Cardiac muscle cell (in vitro differentiated cells and primary cell): ENCODE results near the gene SERPINB13. TPM values are rescaled to one million over a fixed set of nuclear protein-coding genes. Genes with fewer than 3 reads are reported as not detected.

ENCODE experiments used
- DNase-seq, 2 donors: peaks; one replicate each; pipeline versions ENCODE4 v3.0.0 to v3.0.0-alpha.2; 2010 to 2017; ENCODE audit warnings: low read depth in 1 of 2, low spot score in 1 of 2
- H3K27ac ChIP-seq: fragments of 200-600 bp; sonication (generic); 2 replicates; pipeline ENCODE4 v1.5.1; 2016
- H3K27me3 ChIP-seq: fragments of 200-600 bp; sonication (generic); 2 replicates; pipeline ENCODE4 v1.6.0; 2016; ENCODE audit warnings: control low read depth
- H3K36me3 ChIP-seq: fragments of 200-600 bp; sonication (generic); 2 replicates; pipeline ENCODE4 v1.5.1; 2016; ENCODE audit warnings: control low read depth
- H3K4me1 ChIP-seq: fragments of 200-600 bp; sonication (generic); 2 replicates; pipeline ENCODE4 v1.8.1; 2017; ENCODE audit warnings: low read depth, mild to moderate bottlenecking, mixed run types
- H3K4me3 ChIP-seq: fragments of 200-600 bp; sonication (generic); 2 replicates; pipeline ENCODE4 v1.5.1; 2016; ENCODE audit warnings: mild to moderate bottlenecking
- H3K9me3 ChIP-seq: fragments of 200-600 bp; sonication (generic); 2 replicates; pipeline ENCODE4 v1.5.1; 2017; ENCODE audit warnings: low read depth, mild to moderate bottlenecking, control low read depth
- polyA plus RNA-seq: library from polyadenylated mRNA; unstranded; fragments of >200 nt; fragmentation: Nextera tagmentation; extraction: Ambion mirVana; gene quantifications from 2 replicates; pipeline ENCODE4 v1.2.1, GENCODE V29; 2016
- total RNA-seq: library from RNA; depleted of rRNA; stranded (reverse); fragments of >200 nt; gene quantifications from 2 replicates; pipeline ENCODE4 v1.2.3, GENCODE V29; 2016
- TF ChIP-seq, protein P1 (sequence below): IDR thresholded peaks from 2 replicates; pipeline ENCODE4 v1.5.1; 2012; ENCODE audit warnings: low read depth, mild to moderate bottlenecking, low read length

The SERPINB13 gene
- total and polyA plus RNA-seq, 2 experiments from 2014 or later = not detected

DNA sequence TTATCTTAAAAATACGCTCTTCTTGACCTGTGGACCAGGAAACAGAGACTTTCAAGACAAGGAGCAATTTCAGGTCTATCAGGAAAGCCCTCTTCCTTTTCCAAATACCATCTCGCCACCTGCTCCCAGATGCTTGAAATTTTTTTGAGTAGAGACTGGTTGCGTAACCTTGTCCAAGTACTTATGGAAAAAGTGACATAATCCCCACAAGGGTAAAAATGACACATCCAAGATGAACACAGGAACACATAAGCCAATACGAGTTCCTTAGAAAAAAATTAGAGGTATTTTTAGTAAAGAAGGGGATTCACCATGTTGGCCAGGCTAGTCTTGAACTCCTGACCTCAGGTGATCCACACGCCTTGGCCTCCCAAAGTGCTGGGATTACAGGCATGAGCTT, 1.8 kb downstream of the SERPINB13 start:
- H3K27me3 ChIP-seq = no peaks in the 10 kb centered on the region
- H3K4me3 ChIP-seq = no peak overlapping the region
- no peak for DNase-seq
- H3K9me3 ChIP-seq = no peaks in the 10 kb centered on the region
- H3K36me3 ChIP-seq = no peaks in the 10 kb centered on the region
- H3K4me1 ChIP-seq = no peaks in the 10 kb centered on the region
- TF ChIP-seq, protein P1, sequence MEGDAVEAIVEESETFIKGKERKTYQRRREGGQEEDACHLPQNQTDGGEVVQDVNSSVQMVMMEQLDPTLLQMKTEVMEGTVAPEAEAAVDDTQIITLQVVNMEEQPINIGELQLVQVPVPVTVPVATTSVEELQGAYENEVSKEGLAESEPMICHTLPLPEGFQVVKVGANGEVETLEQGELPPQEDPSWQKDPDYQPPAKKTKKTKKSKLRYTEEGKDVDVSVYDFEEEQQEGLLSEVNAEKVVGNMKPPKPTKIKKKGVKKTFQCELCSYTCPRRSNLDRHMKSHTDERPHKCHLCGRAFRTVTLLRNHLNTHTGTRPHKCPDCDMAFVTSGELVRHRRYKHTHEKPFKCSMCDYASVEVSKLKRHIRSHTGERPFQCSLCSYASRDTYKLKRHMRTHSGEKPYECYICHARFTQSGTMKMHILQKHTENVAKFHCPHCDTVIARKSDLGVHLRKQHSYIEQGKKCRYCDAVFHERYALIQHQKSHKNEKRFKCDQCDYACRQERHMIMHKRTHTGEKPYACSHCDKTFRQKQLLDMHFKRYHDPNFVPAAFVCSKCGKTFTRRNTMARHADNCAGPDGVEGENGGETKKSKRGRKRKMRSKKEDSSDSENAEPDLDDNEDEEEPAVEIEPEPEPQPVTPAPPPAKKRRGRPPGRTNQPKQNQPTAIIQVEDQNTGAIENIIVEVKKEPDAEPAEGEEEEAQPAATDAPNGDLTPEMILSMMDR = no peak
- no peak overlapping the region for H3K27ac ChIP-seq

DNA sequence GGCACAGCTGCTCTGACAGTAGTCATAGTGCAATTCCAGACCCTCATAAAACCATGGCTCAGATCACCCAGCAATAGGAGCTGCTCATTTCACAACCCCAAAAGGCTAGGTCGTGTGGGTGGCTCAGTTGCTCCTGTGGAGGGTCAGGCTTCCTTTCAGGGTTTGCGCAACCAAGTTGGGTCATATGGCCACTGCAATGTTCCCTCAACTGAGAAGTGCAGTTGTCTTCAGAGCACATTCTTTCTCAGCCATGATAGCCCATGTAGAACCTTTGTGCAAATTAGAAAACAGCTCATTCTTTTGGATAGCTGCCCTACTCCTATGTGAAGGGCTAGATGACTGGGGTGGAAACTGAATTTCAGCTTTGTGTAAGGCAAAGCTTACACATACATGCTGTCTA, 3.2 kb downstream of the SERPINB13 start:
- H3K9me3 ChIP-seq = no peaks in the 10 kb centered on the region
- TF ChIP-seq, protein P1 = no peak
- no peaks in the 10 kb centered on the region for H3K36me3 ChIP-seq
- H3K4me1 ChIP-seq = no peaks in the 10 kb centered on the region
- H3K4me3 ChIP-seq = no peak overlapping the region
- DNase-seq = peak in 1 of 2 donors; percentile 7
- H3K27me3 ChIP-seq = no peaks in the 10 kb centered on the region
- H3K27ac ChIP-seq = no peak overlapping the region

DNA sequence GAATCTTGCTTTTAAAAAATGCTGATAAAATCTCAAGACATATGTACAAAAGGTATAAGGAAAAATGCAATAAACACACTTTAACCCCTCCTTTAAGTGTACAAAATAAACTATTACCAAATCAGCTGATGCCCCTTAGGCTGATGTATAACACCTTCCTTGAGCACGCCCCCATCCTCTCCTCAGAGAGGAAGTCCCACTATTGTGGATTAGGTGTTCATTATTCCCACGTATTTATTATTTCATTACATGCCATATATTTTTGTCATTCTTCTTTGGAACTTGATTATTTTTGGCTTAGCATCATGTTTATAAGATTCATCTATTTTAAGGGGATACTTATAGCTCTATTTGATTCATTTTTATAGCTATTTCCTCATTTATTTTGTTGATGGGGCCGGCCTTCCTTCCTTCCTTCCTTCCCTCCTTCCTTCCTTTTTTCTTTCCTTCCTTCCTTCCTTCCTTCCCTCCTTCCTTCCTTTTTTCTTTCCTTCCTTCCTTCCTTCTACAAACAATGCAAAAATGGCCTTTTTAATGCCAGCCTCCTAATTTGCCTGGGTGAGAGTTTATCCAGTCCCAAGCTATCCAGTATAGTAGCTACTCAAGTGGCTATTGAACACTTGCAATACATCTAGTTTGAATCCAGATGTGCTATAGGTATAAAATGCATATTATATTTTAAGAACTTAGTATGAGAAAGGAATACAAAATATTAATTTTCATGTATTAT, 4.0 kb downstream of the SERPINB13 start:
- no peak for DNase-seq
- Histone ChIP-seq H3K27ac (no peak overlapping the region), H3K27me3 (no peaks in the 10 kb centered on the region), H3K36me3 (no peaks in the 10 kb centered on the region), H3K4me1 (no peaks in the 10 kb centered on the region), H3K9me3 (no peaks in the 10 kb centered on the region), H3K4me3 (no peak overlapping the region)
- TF ChIP-seq, protein P1 = no peak

DNA sequence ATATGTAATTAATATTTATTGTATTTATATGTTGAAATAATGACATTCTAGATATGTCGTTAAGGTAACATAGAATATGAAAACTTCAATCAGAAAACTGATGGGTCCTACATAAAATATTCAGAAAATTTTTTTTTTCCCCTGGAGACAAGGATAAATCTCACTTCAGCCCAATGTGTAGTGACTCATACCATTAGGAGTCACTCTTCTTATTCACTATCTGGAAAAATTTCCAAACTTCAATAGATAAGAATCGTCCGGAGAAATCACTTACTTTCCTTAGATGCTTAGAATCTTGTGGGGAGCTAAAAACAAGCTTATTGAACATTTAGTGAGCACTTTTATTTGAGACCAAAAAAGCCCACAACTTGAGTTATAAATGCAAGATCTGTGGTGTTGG, 4.6 kb downstream of the SERPINB13 start:
- H3K4me1 ChIP-seq = no peaks in the 10 kb centered on the region
- no peak overlapping the region for H3K4me3 ChIP-seq
- H3K36me3 ChIP-seq = no peaks in the 10 kb centered on the region
- H3K9me3 ChIP-seq = no peaks in the 10 kb centered on the region
- no peak for DNase-seq
- TF ChIP-seq, protein P1 = no peak
- no peak overlapping the region for H3K27ac ChIP-seq
- H3K27me3 ChIP-seq = no peaks in the 10 kb centered on the region

DNA sequence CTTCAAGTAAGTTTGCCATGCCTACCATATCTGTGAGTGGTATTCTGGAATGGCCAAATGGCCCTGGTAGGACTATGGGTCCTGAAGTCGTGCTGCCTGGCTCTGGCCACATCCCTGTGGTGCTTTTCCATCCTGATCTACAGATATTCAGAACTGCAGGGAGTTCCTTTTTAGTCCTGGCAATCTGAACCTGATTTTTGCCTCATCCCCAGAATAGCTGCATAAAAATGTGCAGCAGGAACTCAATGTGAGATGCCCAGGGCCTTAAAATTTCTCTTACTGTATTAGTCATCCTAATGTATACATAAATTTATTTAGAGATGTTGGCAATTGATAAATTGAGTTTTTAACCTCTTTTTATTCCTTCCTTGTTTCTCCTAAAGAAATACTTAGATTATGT, 5.3 kb downstream of the SERPINB13 start:
- Histone ChIP-seq H3K27me3 (no peaks in the 10 kb centered on the region), H3K4me1 (no peaks in the 10 kb centered on the region), H3K4me3 (no peak overlapping the region), H3K36me3 (no peaks in the 10 kb centered on the region), H3K9me3 (no peaks in the 10 kb centered on the region), H3K27ac (no peak overlapping the region)
- DNase-seq = no peak
- TF ChIP-seq, protein P1 = no peak
